Left renal pelvis (tissue), 4 donors: Measurements from ENCODE around the gene GPC6. TPM values are rescaled to one million over a fixed set of nuclear protein-coding genes. Genes with fewer than 3 reads are reported as not detected.

Experiments used
- DNase-seq, 4 donors: peaks; one replicate each; pipeline ENCODE4 v3.0.0-alpha.2; 2013; ENCODE audit warnings: low read depth in 4 of 4, low spot score in 3 of 4
- polyA plus RNA-seq, 4 donors: library from polyadenylated mRNA; unstranded; fragments of 120-200 nt; gene quantifications; one replicate each; pipeline ENCODE4 v1.2.1, GENCODE V29; 2013; ENCODE audit not compliant: insufficient read length in 4 of 4

Gene GPC6
- polyA plus RNA-seq, 4 donors, result 49.8 to 74.4 (median 65.2) TPM

GRCh38 chr13:93721483-93721882, 494.9 kb downstream of the GPC6 start:
- no peak for DNase-seq

- DNase-seq, result no peak
Observed at GRCh38 chr13:93723316-93723715, 496.7 kb downstream of the GPC6 start.

- DNase-seq, result no peak
Observed at GRCh38 chr13:93724187-93724586, 497.6 kb downstream of the GPC6 start.

DNA sequence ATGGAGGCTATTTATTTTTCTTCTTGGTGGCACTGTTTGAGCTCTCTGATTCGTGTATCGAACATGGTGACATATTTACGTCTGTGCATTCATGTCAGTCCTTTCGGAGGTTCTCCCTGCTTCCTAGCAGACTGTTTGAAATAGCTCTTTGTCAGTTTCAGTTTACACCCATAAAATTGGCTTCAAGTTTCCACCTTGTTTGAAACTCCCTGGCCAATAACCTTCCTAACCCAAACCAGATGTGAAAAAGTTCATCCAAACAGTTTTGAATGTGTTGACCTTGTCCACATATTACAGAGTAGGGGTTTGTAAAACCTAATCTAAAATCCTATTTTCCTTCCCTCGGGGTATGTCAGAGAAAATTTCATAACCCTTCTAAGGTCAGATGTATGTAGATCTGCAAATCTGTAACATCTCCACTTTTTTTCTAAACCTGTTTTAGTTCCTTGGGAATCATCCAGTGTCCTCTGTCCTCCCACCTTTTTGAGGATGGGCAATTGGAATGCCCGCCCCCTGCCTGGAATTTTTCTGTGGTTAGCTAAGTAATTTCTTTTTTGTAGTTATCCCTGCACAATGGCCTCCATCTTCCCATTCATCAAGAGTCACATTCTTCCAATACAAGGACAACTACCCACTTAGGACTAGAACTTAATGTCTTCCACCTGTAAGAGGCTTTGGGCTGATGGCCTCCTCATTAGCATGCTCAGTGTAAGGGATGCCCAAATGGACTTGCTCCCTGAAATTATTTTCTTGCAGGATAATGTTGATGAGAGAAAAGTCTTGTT, 499.8 kb downstream of the GPC6 start:
- no peak for DNase-seq

DNA sequence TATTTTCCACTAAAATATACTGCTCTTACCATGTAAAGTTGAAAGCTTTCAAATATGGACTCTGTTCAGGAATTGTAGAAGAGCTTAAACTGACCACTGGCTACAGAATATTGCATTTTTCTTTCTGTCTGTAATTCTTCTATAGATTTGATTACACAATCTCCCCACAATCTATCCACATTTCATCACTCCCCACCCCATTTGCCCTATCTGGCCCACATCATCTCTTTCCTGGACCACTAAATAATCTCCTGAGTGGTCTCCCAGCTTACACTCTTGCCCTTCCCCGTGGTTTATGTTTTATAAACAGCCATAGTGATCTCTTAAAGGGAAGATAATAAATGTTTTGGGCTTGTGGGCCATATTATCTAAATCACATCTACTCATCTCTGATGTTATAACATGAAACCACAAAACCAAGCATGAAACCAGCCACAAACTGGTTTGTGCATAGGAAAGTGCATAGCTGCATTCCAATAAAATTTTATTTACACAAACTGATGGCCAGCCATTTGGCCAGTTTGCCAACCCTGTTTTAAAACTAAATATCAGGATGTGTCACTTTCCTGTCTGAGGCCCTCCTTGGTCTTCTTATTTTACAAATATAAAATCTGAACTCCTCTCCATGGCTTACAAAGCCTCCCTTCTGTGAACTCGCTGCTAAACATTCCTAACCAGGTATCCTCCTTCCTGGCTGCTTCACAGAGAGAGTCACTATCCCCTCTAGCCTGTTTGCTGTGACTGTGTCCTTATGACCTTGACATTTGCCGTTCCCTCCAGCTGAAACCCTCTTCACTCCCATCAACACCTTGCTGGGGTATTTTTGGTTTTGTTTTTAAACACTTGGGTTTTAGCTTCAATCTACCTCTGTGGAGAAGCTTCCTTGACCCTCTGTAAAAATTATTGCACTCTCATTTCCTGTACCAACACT, 500.9 kb downstream of the GPC6 start:
- no peak for DNase-seq

DNA sequence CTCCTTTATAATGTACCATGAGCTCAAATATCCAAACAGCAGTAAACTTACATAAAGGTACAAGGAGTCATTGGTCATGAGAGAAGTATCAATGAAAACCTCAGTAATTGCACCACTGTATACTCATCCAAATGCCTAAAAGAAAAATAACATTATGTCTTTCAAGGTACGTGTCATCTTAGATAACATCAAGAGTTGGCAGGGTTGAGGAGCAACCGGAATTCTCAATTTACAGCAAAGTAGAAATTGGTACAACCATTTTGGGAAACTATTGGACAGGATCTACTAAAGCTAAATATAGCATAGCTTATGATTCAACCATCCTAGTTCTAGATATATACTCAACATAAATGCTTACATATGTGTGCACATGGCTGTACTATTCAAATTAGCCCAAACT, 502.8 kb downstream of the GPC6 start:
- no peak for DNase-seq

GRCh38 chr13:93730780-93731179, 504.2 kb downstream of the GPC6 start:
- no peak for DNase-seq

DNA sequence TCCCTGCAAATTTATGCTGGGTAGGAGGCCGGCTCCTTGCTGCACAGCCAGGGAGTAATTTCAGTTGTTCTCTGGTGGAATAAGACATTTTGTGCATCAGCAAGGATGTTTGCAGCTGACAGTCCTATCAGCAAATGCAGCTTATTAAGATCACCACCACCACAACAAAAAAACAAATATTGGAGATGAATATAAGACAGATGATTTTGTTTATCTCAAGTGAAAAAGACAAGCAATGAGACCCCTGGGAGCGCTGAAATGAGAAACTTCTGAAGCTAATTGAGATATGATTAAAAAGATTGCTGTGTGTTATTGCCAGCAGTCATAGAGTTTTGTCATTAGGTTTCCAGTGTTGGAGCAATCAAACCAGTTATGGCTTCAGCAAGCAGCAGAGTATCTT, 505.6 kb downstream of the GPC6 start:
- no peak for DNase-seq

- DNase-seq, result no peak
Observed at GRCh38 chr13:93736081-93736480, 509.5 kb downstream of the GPC6 start.

GRCh38 chr13:93736909-93737308, 510.3 kb downstream of the GPC6 start:
- no peak for DNase-seq

- no peak for DNase-seq
Observed at GRCh38 chr13:93740334-93740733, 513.7 kb downstream of the GPC6 start.

DNA sequence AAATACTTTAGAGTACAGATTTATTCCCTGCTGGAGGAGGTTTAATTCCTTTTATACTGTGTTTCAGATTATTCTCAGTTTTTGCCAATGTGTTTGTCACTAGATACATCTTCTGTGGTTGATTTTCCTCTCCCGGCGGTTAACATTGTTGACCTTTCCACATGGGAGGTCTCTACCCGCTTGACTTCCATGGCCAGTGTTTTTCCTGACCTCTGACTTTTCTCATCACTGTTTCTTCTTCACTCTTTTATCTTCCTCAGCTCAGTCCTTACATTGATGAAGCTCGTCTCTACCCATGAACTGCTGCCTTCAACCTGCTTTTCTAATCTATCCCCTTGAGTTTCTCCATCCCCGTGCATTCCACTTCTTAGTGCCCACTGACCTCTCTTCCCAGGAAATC, 517.4 kb downstream of the GPC6 start:
- DNase-seq, result no peak

- no peak for DNase-seq
Observed at GRCh38 chr13:93744886-93745285, 518.3 kb downstream of the GPC6 start.

DNA sequence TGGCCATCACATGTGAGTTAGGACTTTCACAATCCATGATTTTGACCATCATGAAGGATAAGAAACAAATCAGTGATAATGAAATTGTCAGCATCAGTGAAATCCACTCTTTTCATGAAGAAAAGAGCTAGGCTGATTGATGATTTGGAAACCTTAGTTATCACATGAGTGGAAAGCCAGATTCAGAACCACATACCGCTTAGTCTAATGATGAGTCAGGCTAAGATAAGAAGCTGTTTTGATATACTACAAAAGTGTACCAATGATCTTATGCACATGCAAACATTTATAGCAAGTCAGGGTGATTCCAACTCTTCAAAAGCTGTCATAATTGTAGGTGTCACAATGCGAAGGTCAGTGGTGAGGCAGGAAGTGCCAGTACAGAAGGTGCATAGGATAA, 519.3 kb downstream of the GPC6 start:
- DNase-seq, result no peak

DNA sequence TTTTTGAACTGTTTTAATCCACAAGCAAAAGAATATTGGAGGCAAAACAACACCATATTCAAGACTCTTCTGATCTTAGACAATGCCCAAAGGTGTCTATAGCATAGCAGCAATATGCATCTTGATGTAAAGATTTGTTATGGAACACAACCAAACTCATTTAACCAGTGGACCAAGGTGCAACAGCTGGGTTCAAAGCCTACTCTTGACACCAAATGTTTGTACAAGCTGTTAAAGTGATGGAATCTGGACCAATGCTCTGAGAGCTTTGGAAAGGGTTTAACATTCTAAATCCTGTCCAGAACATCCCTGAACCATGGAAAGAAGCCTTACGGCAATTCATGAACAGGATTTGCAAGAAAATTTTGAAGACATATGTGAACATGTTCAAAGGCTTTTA, 520.0 kb downstream of the GPC6 start:
- DNase-seq, result no peak

GRCh38 chr13:93750676-93751075, 524.1 kb downstream of the GPC6 start:
- DNase-seq, result no peak

- no peak for DNase-seq
Observed at GRCh38 chr13:93751117-93751516, 524.5 kb downstream of the GPC6 start.

DNA sequence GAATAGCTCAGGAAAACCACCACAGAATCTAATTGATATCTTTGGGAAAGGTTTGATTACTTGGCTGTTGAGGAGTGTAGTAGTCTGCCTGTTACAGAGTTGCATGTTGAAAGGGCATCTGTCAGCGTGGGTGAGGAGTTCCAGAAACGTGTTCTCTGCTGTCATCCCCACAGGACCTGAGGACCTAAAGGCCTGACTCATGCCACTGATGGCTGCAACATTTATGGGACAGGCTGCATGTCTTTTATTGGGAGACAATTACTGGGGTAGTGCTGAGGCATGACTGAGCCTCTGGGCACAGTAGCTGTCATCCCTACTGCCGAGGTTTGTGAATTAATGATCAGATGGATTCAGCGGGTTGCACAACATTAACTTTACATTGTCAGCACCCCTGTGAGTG, 525.9 kb downstream of the GPC6 start:
- no peak for DNase-seq

DNA sequence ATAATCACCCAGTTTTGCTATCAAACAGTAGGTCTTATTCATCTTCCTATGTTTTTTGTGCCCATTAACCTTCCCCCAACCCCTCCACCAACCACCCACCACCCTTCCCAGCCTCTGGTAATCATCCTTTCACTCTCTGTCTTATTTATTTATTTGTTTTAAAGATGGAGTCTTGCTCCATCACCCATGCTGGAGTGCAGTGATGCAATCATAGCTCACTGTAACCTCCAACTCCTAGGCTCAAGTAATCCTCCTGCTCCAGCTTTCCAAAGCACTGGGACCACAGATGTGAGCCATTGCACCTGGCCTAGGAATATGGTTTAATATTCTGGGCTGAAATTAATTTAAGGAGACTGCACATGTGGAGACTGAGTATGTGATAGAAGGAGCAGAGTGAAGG, 527.0 kb downstream of the GPC6 start:
- DNase-seq, result no peak

- DNase-seq, result no peak
Observed at GRCh38 chr13:93755341-93755740, 528.7 kb downstream of the GPC6 start.

GRCh38 chr13:93758575-93758974, 532.0 kb downstream of the GPC6 start:
- no peak for DNase-seq
